T-cell (primary cell): ENCODE data around the gene SPSB4. TPM values are rescaled to one million over a fixed set of nuclear protein-coding genes. Genes with fewer than 3 reads are reported as not detected.

Experiments used
- ATAC-seq, 4 experiments: fragments of 200-7000 bp in 3 of 4; fragments of 150-1000 bp in 1 of 4; cut with Tn5 transposase; replicated peaks in 1 of 4; 1 replicate in 3 of 4; 2 replicates in 1 of 4; pipeline ENCODE4 v1.10.0; 2021; ENCODE audit warnings: moderate library complexity in 3 of 4, mild to moderate bottlenecking in 2 of 4, moderate number of reproducible peaks in 1 of 4
- CTCF ChIA-PET, 2 donors: fragments of 300-600 bp; sonication (Branson Sonifier 250); formaldehyde crosslinking; loops; one replicate each; lab custom pipeline; 2022; ENCODE audit warnings: antibody characterized with exemption in 2 of 2; lab: Charles Lee
- POLR2A ChIA-PET, 2 donors: fragments of 300-600 bp; sonication (Branson Sonifier 250); formaldehyde crosslinking; loops; one replicate each; lab custom pipeline; 2022; ENCODE audit warnings: antibody characterized with exemption in 2 of 2; lab: Charles Lee
- DNase-seq, 35 experiments: peaks; one replicate each; pipeline versions ENCODE4 v3.0.0 to v3.0.0-alpha.2; 2013 to 2023
- H3K27ac ChIP-seq: one replicate; pipeline ENCODE4 v1.5.1; 2013; ENCODE audit warnings: low read length
- H3K27me3 ChIP-seq, 2 experiments: replicated peaks in 1 of 2; 1 replicate in 1 of 2; 2 replicates in 1 of 2; pipeline versions ENCODE4 v1.6.1 to v1.7.0; 2013; ENCODE audit warnings: low read length in 1 of 2, mixed read lengths in 1 of 2; ENCODE audit not compliant: control insufficient read depth in 2 of 2, insufficient read depth in 2 of 2; ENCODE audit errors: extremely low read depth in 1 of 2
- H3K36me3 ChIP-seq, 2 donors: 1 replicate in 1 of 2; 2 replicates in 1 of 2; pipeline versions ENCODE4 v1.6.1 to v1.7.0; 2013; ENCODE audit warnings: low read length in 1 of 2; ENCODE audit not compliant: control insufficient read depth in 2 of 2, insufficient read depth in 1 of 2; ENCODE audit errors: extremely low read depth in 1 of 2
- H3K4me1 ChIP-seq, 2 experiments: 1 replicate in 1 of 2; 2 replicates in 1 of 2; pipeline versions ENCODE4 v1.6.1 to v1.7.0; 2013; ENCODE audit warnings: low read length in 2 of 2, mixed read lengths in 1 of 2; ENCODE audit not compliant: insufficient read depth in 2 of 2, control insufficient read depth in 1 of 2; ENCODE audit errors: extremely low read depth in 1 of 2
- H3K4me3 ChIP-seq, 2 donors: 1 replicate in 1 of 2; 2 replicates in 1 of 2; pipeline versions ENCODE4 v1.5.1 to v1.7.0; 2013; ENCODE audit warnings: mild to moderate bottlenecking in 2 of 2, low read length in 1 of 2, moderate library complexity in 1 of 2; ENCODE audit not compliant: control insufficient read depth in 1 of 2; ENCODE audit errors: extremely low read depth in 1 of 2
- H3K9me3 ChIP-seq: 2 replicates; pipeline ENCODE4 v1.7.0; 2013
- H3K27ac Mint-ChIP-seq, 2 donors: one replicate each; pipeline ENCODE4 v1.8.0; 2020 to 2021; ENCODE audit warnings: mild to moderate bottlenecking in 2 of 2, mixed read lengths in 2 of 2
- H3K27me3 Mint-ChIP-seq, 2 donors: one replicate each; pipeline ENCODE4 v1.8.0; 2021 to 2022; ENCODE audit warnings: mixed read lengths in 2 of 2
- H3K36me3 Mint-ChIP-seq: one replicate; pipeline ENCODE4 v1.8.0; 2021; ENCODE audit warnings: mixed read lengths
- H3K4me1 Mint-ChIP-seq, 3 donors: one replicate each; pipeline ENCODE4 v1.8.0; 2020 to 2022; ENCODE audit warnings: mixed read lengths in 3 of 3, mild to moderate bottlenecking in 1 of 3
- H3K4me3 Mint-ChIP-seq, 3 donors: one replicate each; pipeline ENCODE4 v1.8.0; 2020 to 2022; ENCODE audit warnings: mild to moderate bottlenecking in 3 of 3, mixed read lengths in 3 of 3, moderate library complexity in 3 of 3
- H3K9me3 Mint-ChIP-seq, 3 donors: one replicate each; pipeline ENCODE4 v1.8.0; 2020 to 2022; ENCODE audit warnings: mixed read lengths in 3 of 3
- WGBS: methylation state at CpG from one replicate; pipeline ENCODE4 v1.1.5; 2013; ENCODE audit warnings: missing lambda C conversion rate; ENCODE audit not compliant: insufficient coverage; 5-methylcytosine and 5-hydroxymethylcytosine counted together
- total RNA-seq, 35 experiments: library from RNA in 6 of 35; stranded (reverse) in 6 of 35; fragments of 120-200 nt in 1 of 35; gene quantifications; one replicate each; pipeline versions ENCODE4 v1.2.1 to v1.2.4 and lab custom pipeline; 2013 to 2026

SPSB4 gene
- total RNA-seq, 5 donors from 2014 or later (not counting 1 experiment from before 2014, with no cell fraction given) = not detected

GRCh38 chr3:141124715-141125114 is 73.6 kb downstream of the SPSB4 start:
- WGBS = 89% methylated on average over 1 of the region's 5 CpGs
- no peak overlapping the region for H3K4me3 Mint-ChIP-seq
- DNase-seq (no peak), ATAC-seq (no peak)
- H3K27me3 Mint-ChIP-seq = peaks cover 13 to 35% of the 10 kb centered on the region in 2 donors
- no peaks in the 10 kb centered on the region for H3K4me1 ChIP-seq
- H3K27ac ChIP-seq = no peak overlapping the region
- ChIA-PET POLR2A (no interaction called here), CTCF (no interaction called here)
- H3K36me3 Mint-ChIP-seq = no peaks in the 10 kb centered on the region
- H3K36me3 ChIP-seq = no peaks in the 10 kb centered on the region
- H3K9me3 ChIP-seq = no peaks in the 10 kb centered on the region
- H3K27me3 ChIP-seq = peaks cover 0 to 42% of the 10 kb centered on the region in 2 experiments
- H3K4me3 ChIP-seq = no peak overlapping the region
- no peaks in the 10 kb centered on the region for H3K4me1 Mint-ChIP-seq
- no peaks in the 10 kb centered on the region for H3K9me3 Mint-ChIP-seq
- no peak overlapping the region for H3K27ac Mint-ChIP-seq

DNA sequence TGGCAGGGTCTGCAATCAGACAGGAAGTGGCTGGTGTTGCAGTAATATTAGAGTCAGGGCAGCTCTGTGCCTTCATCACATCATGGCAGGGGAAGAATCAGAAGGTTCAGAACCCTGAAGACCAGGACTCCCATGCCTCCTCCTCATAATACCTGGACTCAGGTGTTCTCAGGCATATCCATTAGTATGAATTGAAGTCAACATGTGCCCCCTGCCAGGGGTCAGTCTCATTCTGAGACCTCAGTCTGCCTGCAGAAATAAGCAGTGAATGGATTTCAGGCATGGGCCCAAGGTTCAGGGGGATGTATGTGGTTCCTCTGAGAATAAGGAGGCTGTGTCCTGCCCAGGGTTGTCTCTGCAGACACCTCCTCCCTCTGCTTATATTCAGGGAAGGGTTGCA is 74.2 kb downstream of the SPSB4 start:
- Mint-ChIP-seq H3K27me3 (peaks cover 8 to 30% of the 10 kb centered on the region in 2 donors), H3K36me3 (no peaks in the 10 kb centered on the region), H3K9me3 (no peaks in the 10 kb centered on the region), H3K4me3 (no peak overlapping the region), H3K27ac (no peak overlapping the region), H3K4me1 (no peaks in the 10 kb centered on the region)
- H3K27ac ChIP-seq = no peak overlapping the region
- H3K4me3 ChIP-seq = no peak overlapping the region
- no peaks in the 10 kb centered on the region for H3K9me3 ChIP-seq
- CTCF ChIA-PET = no interaction called here
- DNase-seq (no peak), ATAC-seq (no peak)
- POLR2A ChIA-PET = no interaction called here
- H3K4me1 ChIP-seq = no peaks in the 10 kb centered on the region
- peaks cover 0 to 42% of the 10 kb centered on the region in 2 experiments for H3K27me3 ChIP-seq
- no peaks in the 10 kb centered on the region for H3K36me3 ChIP-seq

GRCh38 chr3:141126661-141127343 is 75.7 kb downstream of the SPSB4 start:
- H3K9me3 ChIP-seq = no peaks in the 10 kb centered on the region
- 74% methylated on average over 8 of the region's 9 CpGs for WGBS
- ATAC-seq (no peak), DNase-seq (no peak)
- ChIA-PET CTCF (interaction anchor here in 1 of 2 donors (0.6 kb wide), 1 partner anchor 314 kb away, joined by 5 read pairs; no protein-coding TSS in a partner anchor), POLR2A (no interaction called here)
- no peak overlapping the region for H3K4me3 ChIP-seq
- H3K27ac Mint-ChIP-seq = no peak overlapping the region
- H3K36me3 Mint-ChIP-seq = no peaks in the 10 kb centered on the region
- H3K9me3 Mint-ChIP-seq = no peaks in the 10 kb centered on the region
- H3K4me1 ChIP-seq = no peaks in the 10 kb centered on the region
- no peak overlapping the region for H3K4me3 Mint-ChIP-seq
- H3K27ac ChIP-seq = no peak overlapping the region
- H3K27me3 ChIP-seq = peaks cover 0 to 42% of the 10 kb centered on the region in 2 experiments
- no peaks in the 10 kb centered on the region for H3K4me1 Mint-ChIP-seq
- H3K27me3 Mint-ChIP-seq = peaks cover 8 to 27% of the 10 kb centered on the region in 2 donors
- no peaks in the 10 kb centered on the region for H3K36me3 ChIP-seq

DNA sequence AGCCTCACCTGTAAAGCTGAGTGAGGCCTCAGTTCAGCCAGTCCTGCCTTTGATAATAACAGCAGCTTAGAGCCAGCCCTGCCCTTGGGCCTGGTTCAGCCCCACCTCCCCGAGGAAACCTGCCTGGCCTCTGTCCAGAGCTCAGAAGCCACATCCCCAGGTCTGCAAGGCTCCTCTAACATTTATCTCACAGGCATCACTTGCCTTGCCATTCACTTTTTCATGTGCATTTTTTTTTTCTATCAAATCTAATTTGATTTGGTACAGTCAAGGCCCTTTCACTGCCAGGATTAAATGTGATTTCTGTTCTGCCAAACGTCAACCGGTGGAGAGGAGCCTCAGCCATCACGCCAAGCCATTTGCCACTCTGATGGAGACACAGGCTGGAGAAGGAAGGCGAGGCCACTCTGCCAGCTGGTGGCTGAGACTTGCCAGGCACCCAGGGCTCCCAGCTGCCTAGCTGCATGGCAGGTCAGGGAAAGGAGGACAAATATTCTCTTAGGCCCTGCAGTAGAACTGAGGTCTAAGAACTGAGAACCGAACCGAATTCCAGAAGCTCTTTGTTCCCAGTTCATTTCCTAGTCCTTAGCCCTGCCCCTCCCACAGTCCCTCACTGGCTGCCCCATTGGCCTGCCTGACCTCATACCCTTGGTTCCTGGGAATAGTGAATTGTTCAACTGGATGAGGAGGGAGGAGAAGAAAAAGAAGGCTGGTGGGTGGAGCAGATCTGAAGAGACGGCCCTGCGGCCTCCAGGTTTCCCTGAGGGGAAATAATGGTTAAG is 76.4 kb downstream of the SPSB4 start:
- no peak overlapping the region for H3K4me3 ChIP-seq
- CTCF ChIA-PET = no interaction called here
- H3K9me3 Mint-ChIP-seq = no peaks in the 10 kb centered on the region

GRCh38 chr3:141128126-141128777 is 77.1 kb downstream of the SPSB4 start:
- CTCF ChIA-PET = no interaction called here
- no peak overlapping the region for H3K27ac Mint-ChIP-seq
- no peaks in the 10 kb centered on the region for H3K4me1 Mint-ChIP-seq

More for the DNA sequence above, 76.4 kb downstream of the SPSB4 start:
- H3K27ac ChIP-seq = no peak overlapping the region
- peaks cover 0 to 37% of the 10 kb centered on the region in 2 experiments for H3K27me3 ChIP-seq
- no peaks in the 10 kb centered on the region for H3K36me3 Mint-ChIP-seq
- ATAC-seq (no peak), DNase-seq (no peak)
- no peaks in the 10 kb centered on the region for H3K9me3 ChIP-seq
- H3K27me3 Mint-ChIP-seq = peaks cover 8 to 26% of the 10 kb centered on the region in 2 donors
- no peak overlapping the region for H3K4me3 Mint-ChIP-seq
- 87% methylated on average over 7 of the region's 9 CpGs for WGBS
- no peaks in the 10 kb centered on the region for H3K36me3 ChIP-seq
- no peaks in the 10 kb centered on the region for H3K4me1 Mint-ChIP-seq
- POLR2A ChIA-PET = no interaction called here
- no peaks in the 10 kb centered on the region for H3K4me1 ChIP-seq
- H3K27ac Mint-ChIP-seq = no peak overlapping the region

DNA sequence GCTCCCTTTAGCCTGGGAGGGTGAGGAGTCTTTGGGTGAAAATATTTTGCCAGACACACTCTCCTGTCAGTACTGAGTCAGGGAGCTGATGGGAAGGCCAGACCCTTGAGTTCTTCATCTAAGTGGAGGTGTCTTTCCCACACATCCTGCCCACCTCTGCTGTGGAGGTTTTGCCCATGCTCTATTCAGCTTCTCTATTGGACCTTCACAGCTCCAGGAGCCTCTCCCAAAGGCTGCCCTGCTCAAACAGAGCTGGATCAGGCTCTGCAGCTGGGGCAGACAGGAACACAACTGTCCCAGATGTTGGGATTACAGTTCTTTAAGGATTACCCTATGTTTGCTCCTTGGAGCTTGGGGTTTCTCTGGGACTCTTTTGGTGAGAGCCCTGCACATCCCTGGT is 77.9 kb downstream of the SPSB4 start:
- Mint-ChIP-seq H3K27me3 (peaks cover 7 to 14% of the 10 kb centered on the region in 2 donors), H3K4me3 (no peak overlapping the region), H3K36me3 (no peaks in the 10 kb centered on the region), H3K9me3 (peaks cover 0 to 6% (median 0%) of the 10 kb centered on the region in 3 donors), H3K4me1 (no peaks in the 10 kb centered on the region), H3K27ac (no peak overlapping the region)
- Histone ChIP-seq H3K4me3 (no peak overlapping the region), H3K36me3 (no peaks in the 10 kb centered on the region), H3K4me1 (no peaks in the 10 kb centered on the region), H3K27me3 (peaks cover 0 to 29% of the 10 kb centered on the region in 2 experiments), H3K9me3 (no peaks in the 10 kb centered on the region), H3K27ac (no peak overlapping the region)
- no peak for DNase-seq
- ChIA-PET CTCF (no interaction called here), POLR2A (no interaction called here)
- ATAC-seq = no peak

More at GRCh38 chr3:141128126-141128777, 77.1 kb downstream of the SPSB4 start:
- no peaks in the 10 kb centered on the region for H3K4me1 ChIP-seq
- H3K9me3 ChIP-seq = no peaks in the 10 kb centered on the region
- Mint-ChIP-seq H3K27me3 (peaks cover 8 to 21% of the 10 kb centered on the region in 2 donors), H3K4me3 (no peak overlapping the region), H3K36me3 (no peaks in the 10 kb centered on the region), H3K9me3 (peaks cover 0 to 6% (median 0%) of the 10 kb centered on the region in 3 donors)
- ATAC-seq (no peak), DNase-seq (no peak)
- peaks cover 0 to 34% of the 10 kb centered on the region in 2 experiments for H3K27me3 ChIP-seq
- POLR2A ChIA-PET = no interaction called here
- no peaks in the 10 kb centered on the region for H3K36me3 ChIP-seq
- no peak overlapping the region for H3K4me3 ChIP-seq
- WGBS = 70% methylated on average over 5 of the region's 5 CpGs
- H3K27ac ChIP-seq = no peak overlapping the region
